ENCODE results near the gene TMEM232. TPM values are rescaled to one million over a fixed set of nuclear protein-coding genes. Genes with fewer than 3 reads are reported as not detected.

The TMEM232 gene
- total RNA-seq, 2 donors from 2014 or later, result 0.25 to 0.93 TPM

GRCh38 chr5:110510146-110510545 lies 216.3 kb downstream of the TMEM232 start:
- Mint-ChIP-seq H3K27ac (no peak overlapping the region), H3K36me3 (no peaks in the 10 kb centered on the region), H3K9me3 (peaks cover 0 to 3% of the 10 kb centered on the region in 2 donors)
- ATAC-seq, result no peak
- DNase-seq (ENCODE audit: low spot score in 2 of 2), result no peak

- Mint-ChIP-seq H3K36me3 (no peaks in the 10 kb centered on the region), H3K27ac (no peak overlapping the region), H3K9me3 (peaks cover 0 to 3% of the 10 kb centered on the region in 2 donors)
- no peak for DNase-seq (ENCODE audit: low spot score in 2 of 2)
- ATAC-seq, result no peak
These were observed 218.5 kb downstream of the TMEM232 start for GRCh38 chr5:110507972-110508371.

GRCh38 chr5:110506378-110506777 lies 220.1 kb downstream of the TMEM232 start:
- no peaks in the 10 kb centered on the region for H3K9me3 Mint-ChIP-seq
- no peak for ATAC-seq
- no peak for DNase-seq (ENCODE audit: low spot score in 2 of 2)
- H3K36me3 Mint-ChIP-seq, result no peaks in the 10 kb centered on the region
- no peak overlapping the region for H3K27ac Mint-ChIP-seq

- H3K9me3 Mint-ChIP-seq, result no peaks in the 10 kb centered on the region
- H3K36me3 Mint-ChIP-seq, result no peaks in the 10 kb centered on the region
- H3K27ac Mint-ChIP-seq, result no peak overlapping the region
- DNase-seq (ENCODE audit: low spot score in 2 of 2), result no peak
- no peak for ATAC-seq
These were observed 230.2 kb downstream of the TMEM232 start for GRCh38 chr5:110496276-110496675.

DNA sequence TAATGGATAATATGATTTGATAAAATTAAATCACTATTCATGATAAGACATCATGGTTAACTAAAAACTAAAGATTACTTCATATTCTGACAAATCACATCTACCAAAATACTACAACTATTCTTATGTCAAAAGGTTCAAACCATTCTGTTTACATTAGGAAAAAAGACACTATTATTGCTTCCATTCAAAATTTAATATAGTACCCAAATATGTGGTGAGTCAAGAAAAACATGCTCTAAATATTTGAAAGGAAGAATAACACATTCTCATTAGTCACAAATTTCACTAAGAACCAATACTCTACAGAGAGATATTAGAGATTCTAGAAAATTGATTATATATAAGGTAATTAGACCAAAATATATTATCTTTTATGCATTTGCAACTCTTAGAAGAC lies 234.0 kb downstream of the TMEM232 start:
- no peaks in the 10 kb centered on the region for H3K9me3 Mint-ChIP-seq
- DNase-seq (ENCODE audit: low spot score in 2 of 2) (no peak), ATAC-seq (no peak)
- H3K36me3 Mint-ChIP-seq, result peaks cover 0 to 7% of the 10 kb centered on the region in 2 donors
- no peak overlapping the region for H3K27ac Mint-ChIP-seq

DNA sequence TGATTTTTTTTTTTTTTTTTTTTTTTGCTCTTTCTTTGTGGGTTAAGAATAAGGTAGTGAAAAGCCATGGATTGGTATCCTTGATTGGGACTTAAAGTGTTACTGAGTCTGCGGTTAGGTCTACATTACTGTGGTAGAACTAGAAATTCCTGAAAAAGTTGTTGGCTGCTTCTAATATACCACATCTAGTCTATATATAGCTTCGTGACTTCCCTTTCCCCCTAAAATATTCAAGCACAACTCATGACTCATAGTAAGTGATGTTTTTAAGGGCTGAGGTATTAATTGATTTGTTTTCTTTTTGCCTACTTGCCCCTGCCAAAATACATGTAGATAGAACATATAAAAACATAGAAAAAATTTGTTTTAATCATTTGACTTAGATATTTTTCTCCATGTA lies 247.6 kb downstream of the TMEM232 start:
- H3K27ac Mint-ChIP-seq, result no peak overlapping the region
- ATAC-seq, result no peak
- H3K9me3 Mint-ChIP-seq, result peaks cover 5 to 9% of the 10 kb centered on the region in 2 donors

GRCh38 chr5:110477911-110478310 lies 248.6 kb downstream of the TMEM232 start:
- no peak for ATAC-seq
- H3K36me3 Mint-ChIP-seq, result peaks cover 0 to 5% of the 10 kb centered on the region in 2 donors
- no peak overlapping the region for H3K27ac Mint-ChIP-seq
- peaks cover 5 to 6% of the 10 kb centered on the region in 2 donors for H3K9me3 Mint-ChIP-seq
- DNase-seq (ENCODE audit: low spot score in 2 of 2), result no peak

More for the DNA sequence above, 247.6 kb downstream of the TMEM232 start:
- no peak for DNase-seq (ENCODE audit: low spot score in 2 of 2)
- peaks cover 0 to 5% of the 10 kb centered on the region in 2 donors for H3K36me3 Mint-ChIP-seq

- H3K36me3 Mint-ChIP-seq, result peaks cover 3 to 8% of the 10 kb centered on the region in 2 donors
- ATAC-seq (no peak), DNase-seq (ENCODE audit: low spot score in 2 of 2) (no peak)
- peaks cover 9 to 11% of the 10 kb centered on the region in 2 donors for H3K9me3 Mint-ChIP-seq
- H3K27ac Mint-ChIP-seq, result no peak overlapping the region
These were observed 250.3 kb downstream of the TMEM232 start for GRCh38 chr5:110476164-110476563.

- DNase-seq (ENCODE audit: low spot score in 2 of 2) (no peak), ATAC-seq (no peak)
- H3K9me3 Mint-ChIP-seq, result peaks cover 15 to 17% of the 10 kb centered on the region in 2 donors
- H3K36me3 Mint-ChIP-seq, result peaks cover 9 to 14% of the 10 kb centered on the region in 2 donors
- H3K27ac Mint-ChIP-seq, result no peak overlapping the region
These were observed 250.9 kb downstream of the TMEM232 start for GRCh38 chr5:110475529-110475928.

GRCh38 chr5:110469486-110469885 lies 257.0 kb downstream of the TMEM232 start:
- ATAC-seq, result no peak
- DNase-seq (ENCODE audit: low spot score in 2 of 2), result no peak
- Mint-ChIP-seq H3K9me3 (peaks cover 17 to 26% of the 10 kb centered on the region in 2 donors), H3K27ac (no peak overlapping the region), H3K36me3 (peaks cover 11 to 19% of the 10 kb centered on the region in 2 donors)

- H3K9me3 Mint-ChIP-seq, result no peaks in the 10 kb centered on the region
- H3K27ac Mint-ChIP-seq, result no peak overlapping the region
- DNase-seq (ENCODE audit: low spot score in 2 of 2), result no peak
- no peak for ATAC-seq
- H3K36me3 Mint-ChIP-seq, result no peaks in the 10 kb centered on the region
These were observed 263.4 kb downstream of the TMEM232 start for GRCh38 chr5:110463106-110463505.

- no peaks in the 10 kb centered on the region for H3K9me3 Mint-ChIP-seq
- no peak for ATAC-seq
- H3K36me3 Mint-ChIP-seq, result no peaks in the 10 kb centered on the region
- H3K27ac Mint-ChIP-seq, result no peak overlapping the region
- DNase-seq (ENCODE audit: low spot score in 2 of 2), result no peak
These were observed 265.6 kb downstream of the TMEM232 start for GRCh38 chr5:110460837-110461236.

DNA sequence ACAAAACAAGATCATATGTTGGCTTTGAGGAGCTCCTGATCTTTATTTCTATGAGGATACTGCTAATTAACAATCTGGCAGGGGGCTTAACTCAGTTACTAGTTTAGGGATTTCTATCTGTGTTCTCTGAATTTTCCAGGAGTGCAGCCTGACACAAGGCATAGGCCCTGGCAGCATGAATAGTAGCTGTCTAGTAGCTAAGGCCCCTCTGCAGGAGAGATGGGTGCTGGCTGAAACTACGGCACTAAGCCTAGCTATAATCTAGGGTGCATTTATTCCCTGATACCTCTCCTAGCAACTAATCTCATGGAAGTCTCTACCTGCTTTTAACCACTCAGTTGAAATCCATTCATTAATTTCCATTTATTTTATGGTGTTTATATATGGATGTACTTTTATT lies 268.2 kb downstream of the TMEM232 start:
- Mint-ChIP-seq H3K27ac (no peak overlapping the region), H3K36me3 (no peaks in the 10 kb centered on the region), H3K9me3 (no peaks in the 10 kb centered on the region)
- no peak for DNase-seq (ENCODE audit: low spot score in 2 of 2)
- ATAC-seq, result no peak

DNA sequence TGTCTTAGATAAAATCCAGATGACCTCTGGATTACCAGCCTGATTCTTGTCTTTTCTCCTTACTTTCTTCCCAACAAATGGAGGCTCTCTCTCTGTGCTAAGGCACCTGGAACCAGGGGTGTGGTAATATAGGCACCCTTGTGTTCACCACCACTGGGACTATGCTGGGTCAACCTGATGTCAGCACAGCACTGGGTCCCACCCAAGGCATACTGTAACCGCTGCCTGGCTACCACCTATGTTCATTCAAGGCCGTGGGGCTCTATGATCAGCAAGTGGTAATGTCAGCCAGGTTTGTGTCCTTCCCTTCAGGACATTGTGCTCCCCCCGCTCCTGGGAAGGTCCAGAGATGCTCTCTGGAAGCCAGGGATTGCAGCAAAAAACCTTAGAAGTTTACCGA lies 283.6 kb downstream of the TMEM232 start:
- H3K9me3 Mint-ChIP-seq, result no peaks in the 10 kb centered on the region
- no peak for ATAC-seq
- no peaks in the 10 kb centered on the region for H3K36me3 Mint-ChIP-seq
- H3K27ac Mint-ChIP-seq, result no peak overlapping the region
- DNase-seq (ENCODE audit: low spot score in 2 of 2), result no peak

DNA sequence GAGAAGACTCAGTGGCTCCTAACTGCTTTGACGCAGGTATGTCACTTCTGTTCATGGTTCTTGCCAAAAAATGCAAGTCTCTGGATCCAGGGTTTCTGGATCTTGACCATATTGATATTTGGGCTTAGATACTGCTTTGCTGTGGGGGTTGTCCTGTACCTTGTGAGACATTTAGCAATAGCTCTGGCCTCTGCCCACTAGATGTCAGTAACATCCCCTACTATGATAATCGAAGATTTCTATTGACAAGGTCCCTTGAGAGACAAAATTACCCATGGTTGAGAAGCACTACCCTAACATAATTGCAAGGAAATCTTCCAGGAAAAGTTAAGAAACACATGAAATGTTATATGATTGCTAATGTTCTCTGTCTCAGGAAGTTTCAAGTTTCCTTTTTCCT lies 285.4 kb downstream of the TMEM232 start:
- ATAC-seq, result peak in 1 of 2 donors; percentile 49
- Mint-ChIP-seq H3K36me3 (no peaks in the 10 kb centered on the region), H3K9me3 (no peaks in the 10 kb centered on the region), H3K27ac (no peak overlapping the region)
- DNase-seq (ENCODE audit: low spot score in 2 of 2), result no peak

DNA sequence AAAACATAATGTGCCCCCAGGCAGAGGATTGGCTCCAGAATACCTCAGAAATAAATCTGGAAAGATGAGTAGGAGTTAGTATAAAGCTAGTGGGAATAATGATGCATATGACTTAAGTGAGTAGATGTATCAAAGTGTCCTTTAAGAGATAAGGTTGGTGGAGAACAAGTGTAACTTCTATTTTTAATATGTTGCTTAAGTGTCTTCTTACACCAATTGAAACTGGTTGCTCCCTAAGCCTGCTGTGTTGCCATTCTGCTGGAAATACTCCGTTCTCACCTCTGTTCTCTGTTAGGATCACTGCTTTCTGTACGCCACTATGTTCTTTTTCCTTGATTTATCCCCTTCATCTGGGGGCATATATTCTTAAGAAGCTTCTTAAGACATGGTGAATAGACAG lies 286.4 kb downstream of the TMEM232 start:
- ATAC-seq (no peak), DNase-seq (ENCODE audit: low spot score in 2 of 2) (no peak)
- H3K27ac Mint-ChIP-seq, result no peak overlapping the region
- no peaks in the 10 kb centered on the region for H3K9me3 Mint-ChIP-seq
- H3K36me3 Mint-ChIP-seq, result no peaks in the 10 kb centered on the region

- H3K36me3 Mint-ChIP-seq, result no peaks in the 10 kb centered on the region
- DNase-seq (ENCODE audit: low spot score in 2 of 2) (no peak), ATAC-seq (no peak)
- H3K9me3 Mint-ChIP-seq, result no peaks in the 10 kb centered on the region
- no peak overlapping the region for H3K27ac Mint-ChIP-seq
These were observed 287.2 kb downstream of the TMEM232 start for GRCh38 chr5:110439296-110439695.

GRCh38 chr5:110435207-110435606 lies 291.3 kb downstream of the TMEM232 start:
- Mint-ChIP-seq H3K36me3 (no peaks in the 10 kb centered on the region), H3K27ac (no peak overlapping the region), H3K9me3 (no peaks in the 10 kb centered on the region)
- no peak for DNase-seq (ENCODE audit: low spot score in 2 of 2)
- no peak for ATAC-seq

GRCh38 chr5:110431603-110432002 lies 294.9 kb downstream of the TMEM232 start:
- no peak for ATAC-seq
- no peak for DNase-seq (ENCODE audit: low spot score in 2 of 2)
- Mint-ChIP-seq H3K36me3 (no peaks in the 10 kb centered on the region), H3K27ac (no peak overlapping the region), H3K9me3 (no peaks in the 10 kb centered on the region)

Data from activated naive CD4-positive, alpha-beta T cell treated with anti-CD3 and anti-CD28 coated beads, Interleukin-2, amount 50 U/mL, for 72 hours (primary cell).